ENCODE measurements around the gene DHX34. TPM values are rescaled to one million over a fixed set of nuclear protein-coding genes. Genes with fewer than 3 reads are reported as not detected.

Gene DHX34
- polyA plus RNA-seq, 1 of the 3 experiments (the other 2 are of a cell fraction): 16.4 TPM

DNA sequence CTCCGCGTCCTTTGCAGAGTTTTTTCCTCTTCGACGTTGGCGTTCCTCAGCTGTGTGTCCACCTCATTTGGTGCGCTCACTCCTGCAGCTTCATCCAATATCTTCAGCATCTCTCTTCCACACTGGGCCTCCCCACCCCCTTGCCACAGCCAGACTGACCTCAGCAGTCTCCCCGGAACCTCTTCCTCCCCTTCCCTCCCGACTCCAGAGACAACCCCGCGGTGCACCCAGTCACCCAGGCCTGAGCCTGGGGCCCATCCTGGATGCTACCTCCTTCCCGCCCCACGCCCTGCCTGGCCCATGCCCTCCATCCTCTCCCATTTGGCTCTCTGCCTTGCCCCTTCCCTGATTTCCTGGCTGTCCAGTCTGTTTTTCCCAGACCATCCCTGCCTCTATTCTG is 25.2 kb upstream of the DHX34 start:
- CTCF ChIA-PET: interaction anchor here (0.7 to 3.6 kb wide), 2 partner anchors 21 to 25 kb away, joined by 3 to 17 read pairs; partner anchors contain the start of gene DHX34
- no peaks in the 10 kb centered on the region for H3K79me2 ChIP-seq (ENCODE audit: insufficient read depth)
- TF ChIP-seq CTCF (IDR thresholded peaks at IDR 0.05) (no peak), GATA2 (CRISPR knock-in tag; IDR thresholded peaks at IDR 0.05) (no peak), RXRA (IDR thresholded peaks at IDR 0.05; ENCODE audit: borderline replicate concordance, low read depth) (no peak), MEF2A (IDR thresholded peaks at IDR 0.05; ENCODE audit: borderline replicate concordance, low read depth) (no peak), USF2 (IDR thresholded peaks at IDR 0.05; ENCODE audit: borderline replicate concordance, low read depth, low read length) (no peak), FOXM1 (IDR thresholded peaks at IDR 0.05; ENCODE audit: low read depth) (no peak), PBX3 (IDR thresholded peaks at IDR 0.05) (no peak), SMC3 (IDR thresholded peaks at IDR 0.05; ENCODE audit: low read depth, low read length) (no peak), YY1 (IDR thresholded peaks at IDR 0.05; ENCODE audit: low read depth) (no peak)

DNA sequence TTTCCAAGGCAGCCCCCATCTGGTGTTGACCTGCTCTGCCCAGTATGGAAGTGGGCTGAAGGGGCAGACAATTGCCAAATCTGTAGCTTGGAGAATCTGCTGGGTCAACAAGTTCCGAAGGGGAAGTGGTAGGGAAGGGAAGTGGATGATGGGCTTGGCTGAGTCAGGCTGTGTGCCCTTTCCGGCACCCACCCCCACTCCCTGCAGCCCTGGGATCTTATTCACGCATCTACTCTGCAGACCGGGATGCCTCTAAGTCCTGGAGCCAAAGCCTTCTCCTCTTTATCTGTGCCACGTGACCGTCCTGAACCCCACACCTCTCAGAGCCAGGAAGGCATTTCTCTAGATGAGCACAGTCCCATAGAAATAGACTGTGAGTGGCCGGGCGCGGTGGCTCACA is 24.6 kb upstream of the DHX34 start:
- no peaks in the 10 kb centered on the region for H3K36me3 ChIP-seq (replicated peaks in 1 of 2; ENCODE audit: control insufficient read depth in 1 of 2, insufficient read depth in 2 of 2, low read length in 1 of 2)
- H3K27ac ChIP-seq (ENCODE audit: low read depth in 2 of 2, low read length in 1 of 2): no peak overlapping the region
- H3K9me3 ChIP-seq: no peaks in the 10 kb centered on the region
- no peak for DNase-seq
- H2AFZ ChIP-seq (ENCODE audit: low read depth): no peak overlapping the region
- H3K4me3 ChIP-seq (ENCODE audit: low read depth in 2 of 2, low read length in 1 of 2): no peak overlapping the region
- ChIA-PET POLR2A (no interaction called here), CTCF (interaction anchor here (0.7 to 3.6 kb wide), 2 partner anchors 21 to 24 kb away, joined by 3 to 17 read pairs; partner anchors contain the start of gene DHX34)
- H3K79me2 ChIP-seq (ENCODE audit: insufficient read depth): no peaks in the 10 kb centered on the region
- H3K9ac ChIP-seq: no peak overlapping the region
- WGBS (ENCODE audit: low lambda C conversion rate): 62% methylated on average over 9 of the region's 9 CpGs
- H4K20me1 ChIP-seq (ENCODE audit: insufficient read depth): no peaks in the 10 kb centered on the region
- no peaks in the 10 kb centered on the region for H3F3A ChIP-seq (replicated peaks; ENCODE audit: insufficient read depth)
- H3K27me3 ChIP-seq (ENCODE audit: insufficient read depth): no peaks in the 10 kb centered on the region
- no peaks in the 10 kb centered on the region for H3K4me1 ChIP-seq (ENCODE audit: control insufficient read depth in 1 of 2, insufficient read depth in 2 of 2, low read depth in 1 of 2, low read length in 1 of 2)
- H3K4me2 ChIP-seq: no peak overlapping the region
- H3K9me2 ChIP-seq: no peaks in the 10 kb centered on the region
- TF ChIP-seq PBX3 (IDR thresholded peaks at IDR 0.05): no peak
- TF ChIP-seq, protein P1, sequence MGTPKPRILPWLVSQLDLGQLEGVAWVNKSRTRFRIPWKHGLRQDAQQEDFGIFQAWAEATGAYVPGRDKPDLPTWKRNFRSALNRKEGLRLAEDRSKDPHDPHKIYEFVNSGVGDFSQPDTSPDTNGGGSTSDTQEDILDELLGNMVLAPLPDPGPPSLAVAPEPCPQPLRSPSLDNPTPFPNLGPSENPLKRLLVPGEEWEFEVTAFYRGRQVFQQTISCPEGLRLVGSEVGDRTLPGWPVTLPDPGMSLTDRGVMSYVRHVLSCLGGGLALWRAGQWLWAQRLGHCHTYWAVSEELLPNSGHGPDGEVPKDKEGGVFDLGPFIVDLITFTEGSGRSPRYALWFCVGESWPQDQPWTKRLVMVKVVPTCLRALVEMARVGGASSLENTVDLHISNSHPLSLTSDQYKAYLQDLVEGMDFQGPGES (IDR thresholded peaks at IDR 0.05; ENCODE audit: low read depth, low read length): no peak
- TF ChIP-seq FOXM1 (IDR thresholded peaks at IDR 0.05; ENCODE audit: low read depth): no peak
- TF ChIP-seq SMC3 (IDR thresholded peaks at IDR 0.05; ENCODE audit: low read depth, low read length): no peak
- TF ChIP-seq RAD21 (IDR thresholded peaks at IDR 0.05; ENCODE audit: low read length): no peak
- TF ChIP-seq, protein P2, sequence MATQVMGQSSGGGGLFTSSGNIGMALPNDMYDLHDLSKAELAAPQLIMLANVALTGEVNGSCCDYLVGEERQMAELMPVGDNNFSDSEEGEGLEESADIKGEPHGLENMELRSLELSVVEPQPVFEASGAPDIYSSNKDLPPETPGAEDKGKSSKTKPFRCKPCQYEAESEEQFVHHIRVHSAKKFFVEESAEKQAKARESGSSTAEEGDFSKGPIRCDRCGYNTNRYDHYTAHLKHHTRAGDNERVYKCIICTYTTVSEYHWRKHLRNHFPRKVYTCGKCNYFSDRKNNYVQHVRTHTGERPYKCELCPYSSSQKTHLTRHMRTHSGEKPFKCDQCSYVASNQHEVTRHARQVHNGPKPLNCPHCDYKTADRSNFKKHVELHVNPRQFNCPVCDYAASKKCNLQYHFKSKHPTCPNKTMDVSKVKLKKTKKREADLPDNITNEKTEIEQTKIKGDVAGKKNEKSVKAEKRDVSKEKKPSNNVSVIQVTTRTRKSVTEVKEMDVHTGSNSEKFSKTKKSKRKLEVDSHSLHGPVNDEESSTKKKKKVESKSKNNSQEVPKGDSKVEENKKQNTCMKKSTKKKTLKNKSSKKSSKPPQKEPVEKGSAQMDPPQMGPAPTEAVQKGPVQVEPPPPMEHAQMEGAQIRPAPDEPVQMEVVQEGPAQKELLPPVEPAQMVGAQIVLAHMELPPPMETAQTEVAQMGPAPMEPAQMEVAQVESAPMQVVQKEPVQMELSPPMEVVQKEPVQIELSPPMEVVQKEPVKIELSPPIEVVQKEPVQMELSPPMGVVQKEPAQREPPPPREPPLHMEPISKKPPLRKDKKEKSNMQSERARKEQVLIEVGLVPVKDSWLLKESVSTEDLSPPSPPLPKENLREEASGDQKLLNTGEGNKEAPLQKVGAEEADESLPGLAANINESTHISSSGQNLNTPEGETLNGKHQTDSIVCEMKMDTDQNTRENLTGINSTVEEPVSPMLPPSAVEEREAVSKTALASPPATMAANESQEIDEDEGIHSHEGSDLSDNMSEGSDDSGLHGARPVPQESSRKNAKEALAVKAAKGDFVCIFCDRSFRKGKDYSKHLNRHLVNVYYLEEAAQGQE (IDR thresholded peaks at IDR 0.05; ENCODE audit: low read depth, low read length): no peak
- no peak for TF ChIP-seq FOXJ3 (CRISPR knock-in tag; IDR thresholded peaks at IDR 0.05)
- TF ChIP-seq YY1 (IDR thresholded peaks at IDR 0.05; ENCODE audit: low read depth): no peak
- TF ChIP-seq TAF1 (IDR thresholded peaks at IDR 0.05; ENCODE audit: borderline replicate concordance, low read depth, low read length): no peak
- no peak for TF ChIP-seq CHD2 (IDR thresholded peaks at IDR 0.05; ENCODE audit: low read length, partially characterized antibody)
- no peak for TF ChIP-seq SIN3A (IDR thresholded peaks at IDR 0.05; ENCODE audit: borderline replicate concordance, low read depth, low read length)

More for the DNA sequence above, 25.2 kb upstream of the DHX34 start:
- Histone ChIP-seq H3K4me2 (no peak overlapping the region), H3K9ac (no peak overlapping the region), H4K20me1 (ENCODE audit: insufficient read depth) (no peaks in the 10 kb centered on the region), H3K9me3 (no peaks in the 10 kb centered on the region), H2AFZ (ENCODE audit: low read depth) (no peak overlapping the region), H3K4me1 (ENCODE audit: control insufficient read depth in 1 of 2, insufficient read depth in 2 of 2, low read depth in 1 of 2, low read length in 1 of 2) (no peaks in the 10 kb centered on the region), H3K4me3 (ENCODE audit: low read depth in 2 of 2, low read length in 1 of 2) (no peak overlapping the region), H3K27me3 (ENCODE audit: insufficient read depth) (no peaks in the 10 kb centered on the region), H3K27ac (ENCODE audit: low read depth in 2 of 2, low read length in 1 of 2) (no peak overlapping the region), H3K36me3 (replicated peaks in 1 of 2; ENCODE audit: control insufficient read depth in 1 of 2, insufficient read depth in 2 of 2, low read length in 1 of 2) (no peaks in the 10 kb centered on the region), H3K9me2 (no peaks in the 10 kb centered on the region), H3F3A (replicated peaks; ENCODE audit: insufficient read depth) (no peaks in the 10 kb centered on the region)
- 89% methylated on average over 12 of the region's 12 CpGs for WGBS (ENCODE audit: low lambda C conversion rate)
- POLR2A ChIA-PET: no interaction called here
- DNase-seq: peak; percentile 15
